ENCODE results near the gene BAIAP2L1. TPM values are rescaled to one million over a fixed set of nuclear protein-coding genes. Genes with fewer than 3 reads are reported as not detected.

Gene BAIAP2L1
- total and polyA plus RNA-seq, 2 of the 8 experiments (the other 6 are each of a cell fraction or from before 2014, with no cell fraction given): 19.2 to 42.9 TPM

GRCh38 chr7:98280791-98281756 lies 119.8 kb downstream of the BAIAP2L1 start, which contains the start of gene BRI3 (continued):
- no peak for TF ChIP-seq CTCF (IDR thresholded peaks at IDR 0.05; ENCODE audit: control extremely low read depth in 1 of 3, insufficient read depth in 1 of 3, low read depth in 1 of 3, low read length in 3 of 3)
- TF ChIP-seq POLR2A (IDR thresholded peaks at IDR 0.05; ENCODE audit: control extremely low read depth in 1 of 2, low read depth in 2 of 2, low read length in 2 of 2): peak in 1 of 2 experiments; percentile 76; a peak in 2 of 3 replicates
- 0 out of 2 replicates have a peak, but pooled peaks have one; percentile 28 for TF ChIP-seq E2F6 (IDR thresholded peaks at IDR 0.05)
- no peak for TF ChIP-seq SIX5 (IDR thresholded peaks at IDR 0.05; ENCODE audit: low read depth, low read length)
- TF ChIP-seq JUND (IDR thresholded peaks at IDR 0.05; ENCODE audit: low read length): no peak
- no peak for TF ChIP-seq RBBP5 (IDR thresholded peaks at IDR 0.05; ENCODE audit: borderline replicate concordance, low read depth, low read length)
- TF ChIP-seq ATF3 (IDR thresholded peaks at IDR 0.05; ENCODE audit: insufficient read depth, low read depth, low read length): no peak; the same call in 1 of the 2 replicates
- TF ChIP-seq ASH2L (IDR thresholded peaks at IDR 0.05; ENCODE audit: low read length): peak; percentile 45
- TF ChIP-seq TAF7 (optimal IDR thresholded peaks at IDR 0.05; ENCODE audit: borderline replicate concordance, low read depth, low read length): no peak
- peak; percentile 64 for TF ChIP-seq TAF1 (IDR thresholded peaks at IDR 0.05; ENCODE audit: low read depth, low read length)
- peak; percentile 78 for TF ChIP-seq PHF8 (conservative IDR thresholded peaks at IDR 0.05; ENCODE audit: low read depth, low read length)
